Islet of Langerhans (tissue), 1 donor: Measurements from ENCODE around the gene DCLK1.

ENCODE experiments used
- FAIRE-seq: peaks from one replicate; lab custom pipeline; 2011; peaks lifted over from hg19 to GRCh38; lab: Jason Lieb, UNC

The DCLK1 gene

DNA sequence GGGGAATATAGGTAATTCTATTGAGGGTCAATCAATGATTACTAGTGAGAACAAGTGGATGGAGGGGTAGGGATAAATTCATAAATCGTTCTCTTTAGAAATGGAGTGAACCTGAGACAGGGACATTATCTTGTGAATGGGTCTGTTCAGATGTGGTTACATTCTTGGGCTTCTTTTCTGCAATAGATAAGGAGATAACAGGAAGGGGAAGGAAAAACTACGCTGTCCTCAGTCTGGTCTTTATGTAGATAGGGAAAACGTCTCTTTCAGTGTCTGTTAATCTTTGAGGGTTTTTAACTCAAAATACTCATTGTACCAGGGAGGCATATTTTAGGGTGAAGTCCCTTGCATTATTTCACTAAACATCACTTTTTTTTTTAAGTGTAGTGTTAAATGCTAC, 388.0 kb downstream of the DCLK1 start:
- FAIRE-seq, result no peak

DNA sequence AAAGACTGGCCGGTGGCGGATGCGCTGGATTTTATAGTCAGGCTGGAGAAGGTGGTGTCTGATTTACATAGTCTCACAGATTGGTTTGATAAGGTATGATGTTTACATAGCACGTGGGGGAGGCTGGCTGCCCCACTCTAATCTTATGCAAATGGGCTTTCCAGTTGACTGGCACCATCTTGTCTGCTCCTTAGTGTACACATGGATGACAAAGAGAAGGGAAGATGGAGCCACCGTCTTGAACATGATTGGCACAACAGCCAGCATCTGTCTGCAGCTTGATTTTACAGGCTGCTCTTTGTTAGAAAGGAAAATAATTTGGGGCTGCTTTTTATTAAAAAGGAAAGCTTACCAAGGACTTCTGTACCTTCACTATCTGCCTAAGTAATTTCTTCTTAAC, 389.5 kb downstream of the DCLK1 start:
- FAIRE-seq, result no peak

- no peak for FAIRE-seq
These were observed 394.3 kb downstream of the DCLK1 start for GRCh38 chr13:35736876-35737275.

DNA sequence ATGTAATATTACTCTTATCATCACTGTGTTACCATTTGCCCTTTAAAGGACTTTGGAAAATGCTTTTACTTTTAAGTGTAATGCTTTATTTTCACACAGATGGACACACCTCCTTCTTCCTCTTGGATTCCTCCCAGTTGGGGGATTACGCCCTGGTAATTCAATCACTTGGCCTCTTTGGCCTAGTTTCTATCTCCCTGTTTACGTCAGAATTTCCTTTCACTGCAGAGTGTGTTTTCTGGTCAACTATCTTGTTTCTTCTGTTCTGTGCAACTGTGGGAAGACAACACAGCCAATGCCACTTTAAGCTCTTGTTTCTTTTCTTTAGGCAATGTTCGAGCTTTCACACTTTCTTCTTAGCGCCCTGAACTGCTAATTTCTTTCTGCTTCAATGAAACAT, 397.4 kb downstream of the DCLK1 start:
- no peak for FAIRE-seq

DNA sequence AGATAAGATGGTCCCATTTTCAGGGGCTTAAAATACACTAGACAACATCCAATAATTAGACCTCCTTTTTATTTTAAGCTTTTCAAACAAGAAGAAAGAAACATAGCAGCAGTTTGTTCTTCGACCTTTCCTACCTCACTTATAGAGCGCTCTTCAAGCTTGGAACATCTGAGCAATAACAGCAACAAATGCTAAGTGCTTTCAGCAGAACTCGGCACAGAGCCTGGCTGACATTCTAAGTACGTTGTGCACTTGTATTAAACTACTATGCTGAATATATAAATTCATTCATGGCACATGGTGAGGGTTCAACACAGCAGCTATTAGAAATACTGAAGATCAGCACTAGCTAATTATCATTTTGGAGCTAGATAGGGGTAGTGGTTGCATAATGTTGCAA, 398.6 kb downstream of the DCLK1 start:
- no peak for FAIRE-seq

DNA sequence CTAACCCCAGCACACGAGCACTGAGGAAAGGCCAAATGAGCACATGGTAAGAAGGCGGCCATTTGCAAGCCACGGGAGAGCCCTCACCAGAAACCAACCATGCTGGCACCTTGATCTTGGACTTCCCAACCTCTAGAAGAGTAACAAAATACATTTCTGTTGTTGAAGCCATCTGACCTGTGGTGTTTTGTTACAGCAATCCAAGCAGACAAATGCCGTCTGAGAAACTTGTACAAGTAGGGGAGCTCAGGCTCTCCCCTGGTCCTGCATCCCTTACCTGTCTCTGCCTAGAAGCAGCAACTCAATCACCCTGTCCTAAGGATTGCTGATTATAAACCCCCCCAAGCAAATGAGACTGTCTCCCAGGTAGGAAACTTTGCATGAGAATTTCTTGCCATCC, 399.7 kb downstream of the DCLK1 start:
- FAIRE-seq, result no peak

DNA sequence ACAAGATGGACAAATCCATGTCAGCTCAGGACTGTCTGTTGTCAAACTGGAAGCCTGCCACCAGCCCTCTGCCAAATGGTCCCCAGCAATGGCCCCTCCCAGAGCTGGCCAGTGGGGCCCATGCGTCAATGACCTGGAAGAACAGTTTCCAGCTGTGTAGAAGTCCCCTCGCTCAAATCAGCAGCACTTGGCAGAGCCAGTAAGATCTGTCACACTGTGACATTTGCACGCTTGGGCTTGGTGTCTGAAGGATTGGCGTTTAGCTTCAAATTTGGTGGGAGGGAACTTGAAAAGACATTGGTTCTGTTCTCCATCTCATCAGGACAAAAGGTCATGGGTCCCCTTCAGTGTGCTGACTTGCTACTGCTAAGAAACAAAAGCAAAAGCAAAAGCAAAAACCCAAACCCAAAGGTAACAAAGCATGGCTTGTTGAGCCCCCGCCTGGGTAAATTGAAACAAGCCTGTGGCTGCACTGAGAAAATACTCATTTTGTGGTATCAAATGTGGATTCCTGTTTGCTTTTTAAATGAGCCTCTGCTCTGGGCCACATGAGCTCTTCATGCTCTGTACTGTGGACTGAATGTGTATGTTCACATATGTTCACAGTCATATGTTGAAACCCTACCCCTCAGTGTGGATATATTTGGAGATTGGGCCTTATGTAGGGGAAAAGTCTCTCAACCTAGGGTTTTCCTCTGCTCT, 401.1 kb downstream of the DCLK1 start:
- no peak for FAIRE-seq

DNA sequence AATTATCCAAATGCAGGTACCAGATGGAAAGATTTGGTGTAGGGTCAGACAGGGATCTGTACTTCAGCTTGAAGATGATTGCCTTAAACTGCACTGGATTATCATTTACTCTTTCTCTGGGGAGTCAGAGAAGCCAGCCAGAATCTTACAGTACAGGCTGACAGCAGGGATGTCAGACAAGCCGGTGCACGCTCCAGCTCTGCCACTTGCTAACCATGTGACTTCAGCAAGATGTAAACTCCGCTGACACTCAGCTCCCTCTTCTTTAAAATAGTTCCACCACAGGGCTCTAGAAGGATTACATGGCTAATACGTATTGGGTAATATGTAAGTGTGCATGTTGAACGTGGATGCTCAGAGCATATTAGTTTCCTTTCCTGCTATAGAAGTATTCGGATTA, 403.3 kb downstream of the DCLK1 start:
- no peak for FAIRE-seq

DNA sequence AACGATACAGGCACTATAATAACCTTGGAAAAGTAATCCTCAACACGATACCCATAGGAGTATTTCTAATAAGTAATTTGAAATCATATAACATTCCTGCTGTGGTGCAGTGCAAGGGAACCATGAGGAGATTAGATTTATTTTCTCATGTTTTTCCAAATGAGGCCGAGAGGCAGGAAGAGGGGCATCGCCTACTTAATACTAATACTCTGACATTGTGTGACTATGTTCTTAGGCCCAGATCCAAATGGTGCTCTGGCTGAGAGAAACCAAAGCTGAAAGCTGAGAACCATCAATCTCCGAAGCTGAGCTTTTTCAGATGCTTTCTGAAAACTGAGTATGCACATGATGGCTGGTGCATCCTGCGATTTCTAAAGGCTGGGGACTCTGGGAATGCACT, 406.7 kb downstream of the DCLK1 start:
- no peak for FAIRE-seq

- no peak for FAIRE-seq
These were observed 407.4 kb downstream of the DCLK1 start for GRCh38 chr13:35723821-35724220.

DNA sequence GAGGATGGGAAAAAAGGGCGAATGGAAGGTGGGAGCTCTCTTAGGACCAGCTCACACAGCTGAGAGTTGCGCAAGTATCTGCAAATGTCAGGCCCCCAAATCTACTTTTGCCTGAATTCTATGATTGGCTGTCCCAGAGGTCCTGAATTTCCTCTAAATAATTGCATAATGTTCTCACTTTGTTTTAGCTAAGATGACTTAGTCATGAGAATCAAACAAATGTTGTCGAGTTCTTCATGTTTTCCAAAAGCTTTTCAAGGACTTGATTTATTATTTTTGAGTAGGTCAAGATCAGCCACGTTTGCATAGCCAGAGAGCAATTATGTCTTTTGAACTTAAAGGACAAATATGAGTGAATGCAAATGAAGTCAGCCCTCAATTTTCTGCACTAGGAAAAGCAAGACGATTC, 408.1 kb downstream of the DCLK1 start:
- FAIRE-seq, result no peak

- FAIRE-seq, result no peak
These were observed 408.6 kb downstream of the DCLK1 start for GRCh38 chr13:35722458-35723052.

DNA sequence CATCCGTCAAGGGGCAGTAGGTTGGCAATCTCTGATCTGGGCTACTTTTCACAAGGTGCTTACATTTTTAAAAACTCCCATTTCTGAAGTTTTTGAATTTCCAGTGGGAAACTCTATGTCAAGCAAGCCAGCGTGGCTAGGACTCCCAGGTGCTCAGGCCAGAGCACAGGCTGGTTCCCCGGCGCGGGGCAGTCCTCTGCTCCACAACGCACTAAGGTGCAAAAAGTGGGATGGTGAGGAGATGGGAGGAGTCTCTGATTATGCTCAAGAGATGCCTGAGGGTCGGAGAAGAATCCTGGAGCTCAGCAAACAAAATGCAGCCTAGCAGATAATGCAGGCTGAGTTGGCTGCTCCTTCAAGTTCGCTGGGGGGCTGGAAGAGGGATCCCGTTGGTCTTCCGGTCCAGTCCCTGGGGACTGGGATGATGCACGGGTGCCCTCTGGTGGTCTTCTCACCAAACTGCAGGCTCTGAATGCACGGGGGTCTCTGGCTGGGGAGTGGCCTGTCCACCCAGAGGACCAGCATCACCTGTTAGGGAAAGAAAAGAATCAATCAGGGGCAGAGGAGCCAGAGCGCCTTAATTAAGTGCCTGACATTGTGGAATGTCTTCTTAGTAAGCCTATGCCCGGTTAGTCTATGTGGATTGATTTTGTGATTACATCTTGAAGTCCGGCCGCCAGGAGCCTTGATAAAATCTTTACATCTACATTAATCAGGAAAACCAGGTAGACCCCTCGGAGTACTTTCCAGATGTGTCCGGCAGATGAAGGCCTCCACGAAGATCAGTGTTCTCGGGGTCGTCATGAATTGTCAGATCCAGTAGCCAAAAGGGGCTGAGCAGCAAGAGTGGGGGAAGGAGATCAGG, 410.3 kb downstream of the DCLK1 start:
- no peak for FAIRE-seq

GRCh38 chr13:35720290-35720689, 410.9 kb downstream of the DCLK1 start:
- FAIRE-seq, result no peak
